IMR-90 (cell line): ENCODE data around the gene OLFM4. TPM values are rescaled to one million over a fixed set of nuclear protein-coding genes. Genes with fewer than 3 reads are reported as not detected.

Experiments
- ATAC-seq: fragments of 200-7000 bp; cut with Tn5 transposase; 2 replicates; pipeline ENCODE4 v1.9.1; 2020; ENCODE audit warnings: low read depth, mild to moderate bottlenecking, moderate library complexity
- BruUV-seq: library from RNA; stranded (reverse); fragments of 400-500 nt; replicated peaks from 2 replicates; lab custom pipeline; 2021; lab: Mats Ljungman, UMichigan
- CTCF ChIA-PET: fragments of 300-600 bp; formaldehyde crosslinking; extraction: SDS; loops from one replicate; lab custom pipeline; 2021; ENCODE audit warnings: antibody characterized with exemption; lab: Yijun Ruan, JAX
- POLR2A ChIA-PET: fragments of 300-600 bp; sonication (Branson Sonifier 250); formaldehyde crosslinking; loops from one replicate; lab custom pipeline; 2022; ENCODE audit warnings: antibody characterized with exemption; ENCODE audit not compliant: unreplicated experiment; lab: Charles Lee
- DNase-seq: peaks from one replicate; pipeline ENCODE4 v3.0.0; 2013
- H2AFZ ChIP-seq: replicated peaks from 2 replicates; pipeline ENCODE3; 2013; ENCODE audit warnings: low read length, mild to moderate bottlenecking; ENCODE audit not compliant: poor library complexity
- H2AK5ac ChIP-seq: 2 replicates; pipeline ENCODE4 v1.6.1; 2013; ENCODE audit warnings: low read depth, low read length, inconsistent platforms
- H2AK9ac ChIP-seq: replicated peaks from 2 replicates; pipeline ENCODE3; 2013; ENCODE audit warnings: mild to moderate bottlenecking, low read depth, low read length, moderate library complexity; ENCODE audit not compliant: poor library complexity
- H2BK120ac ChIP-seq: 2 replicates; pipeline ENCODE4 v1.6.1; 2013; ENCODE audit warnings: low read depth, low read length, inconsistent platforms
- H2BK15ac ChIP-seq: 3 replicates; pipeline ENCODE4 v1.6.1; 2013; ENCODE audit warnings: low read depth, low read length, inconsistent platforms
- H2BK20ac ChIP-seq: 2 replicates; pipeline ENCODE4 v1.6.1; 2013; ENCODE audit warnings: low read depth, mild to moderate bottlenecking, inconsistent platforms, low read length, moderate library complexity
- H2BK5ac ChIP-seq: 2 replicates; pipeline ENCODE4 v1.6.1; 2013; ENCODE audit warnings: mild to moderate bottlenecking, low read depth, low read length, inconsistent platforms; ENCODE audit not compliant: poor library complexity, severe bottlenecking
- H3K14ac ChIP-seq: replicated peaks from 2 replicates; pipeline ENCODE4 v1.6.1; 2013; ENCODE audit warnings: low read depth, low read length, inconsistent platforms
- H3K18ac ChIP-seq: 2 replicates; pipeline ENCODE4 v1.6.1; 2013; ENCODE audit warnings: low read depth, low read length, control low read depth
- H3K23ac ChIP-seq: 2 replicates; pipeline ENCODE4 v1.6.1; 2013; ENCODE audit warnings: low read depth, low read length, inconsistent platforms
- H3K27ac ChIP-seq: 2 replicates; pipeline ENCODE4 v1.5.1; 2013; ENCODE audit warnings: mild to moderate bottlenecking, control low read depth, low read length; ENCODE audit not compliant: insufficient read depth
- H3K27me3 ChIP-seq: 2 replicates; pipeline ENCODE4 v1.6.1; 2013; ENCODE audit warnings: low read length; ENCODE audit not compliant: control insufficient read depth, insufficient read depth
- H3K36me3 ChIP-seq: 2 replicates; pipeline ENCODE4 v1.6.1; 2013; ENCODE audit warnings: low read length, mixed read lengths; ENCODE audit not compliant: control insufficient read depth, insufficient read depth
- H3K4ac ChIP-seq: 2 replicates; pipeline ENCODE4 v1.6.1; 2013; ENCODE audit warnings: low read depth, low read length, inconsistent platforms
- H3K4me1 ChIP-seq: 2 replicates; pipeline ENCODE4 v1.6.1; 2013; ENCODE audit warnings: low read length, mixed read lengths; ENCODE audit not compliant: control insufficient read depth, insufficient read depth
- H3K4me2 ChIP-seq: 2 replicates; pipeline ENCODE4 v1.6.1; 2013; ENCODE audit warnings: low read depth, mild to moderate bottlenecking, control low read depth, low read length, moderate library complexity
- H3K4me3 ChIP-seq: 2 replicates; pipeline ENCODE4 v1.5.1; 2013; ENCODE audit warnings: low read depth, mild to moderate bottlenecking, control low read depth, low read length, moderate library complexity; ENCODE audit not compliant: insufficient read depth
- H3K56ac ChIP-seq: 2 replicates; pipeline ENCODE4 v1.6.1; 2013; ENCODE audit warnings: low read length, inconsistent platforms; ENCODE audit not compliant: insufficient read depth; ENCODE audit errors: extremely low read depth
- H3K79me1 ChIP-seq, 2 experiments: 2 replicates each; pipeline ENCODE4 v1.6.1; 2013; ENCODE audit warnings: low read length in 2 of 2, inconsistent platforms in 1 of 2, low read depth in 1 of 2
- H3K9ac ChIP-seq: 2 replicates; pipeline ENCODE4 v1.6.1; 2013; ENCODE audit warnings: low read depth, low read length, control low read depth
- H3K9me1 ChIP-seq: 2 replicates; pipeline ENCODE4 v1.6.1; 2013; ENCODE audit warnings: low read length, inconsistent platforms; ENCODE audit not compliant: insufficient read depth
- H3K9me3 ChIP-seq: 2 replicates; pipeline ENCODE4 v1.6.1; 2013; ENCODE audit warnings: low read length; ENCODE audit not compliant: control insufficient read depth, insufficient read depth
- H4K20me1 ChIP-seq: 2 replicates; pipeline ENCODE4 v1.6.1; 2013; ENCODE audit warnings: low read length, inconsistent platforms; ENCODE audit not compliant: insufficient read depth
- H4K5ac ChIP-seq: 2 replicates; pipeline ENCODE4 v1.6.1; 2013; ENCODE audit warnings: mild to moderate bottlenecking, low read depth, low read length, control low read depth
- H4K8ac ChIP-seq, 2 experiments: 2 replicates each; pipeline ENCODE4 v1.6.1; 2013; ENCODE audit warnings: low read depth in 2 of 2, low read length in 2 of 2, control low read depth in 1 of 2, inconsistent platforms in 1 of 2
- H4K91ac ChIP-seq: 2 replicates; pipeline ENCODE4 v1.6.1; 2013; ENCODE audit warnings: low read depth, low read length, inconsistent platforms; ENCODE audit not compliant: insufficient read depth
- CEBPB ChIP-seq: IDR thresholded peaks from 2 replicates; pipeline ENCODE4 v1.6.1; 2012; ENCODE audit warnings: low read depth, low read length, improper control_type of control experiment
- CTCF ChIP-seq: conservative IDR thresholded peaks from 2 replicates; pipeline ENCODE4 v1.5.1; 2012; ENCODE audit warnings: mild to moderate bottlenecking, low read depth, low read length, improper control_type of control experiment
- FOS ChIP-seq: fragments of 150-350 bp; IDR thresholded peaks from 2 replicates; pipeline ENCODE4 v1.6.1; 2016; ENCODE audit warnings: low read depth, low read length
- MAFK ChIP-seq: IDR thresholded peaks from 2 replicates; pipeline ENCODE4 v1.6.1; 2012; ENCODE audit warnings: low read depth, low read length, improper control_type of control experiment
- MXI1 ChIP-seq: IDR thresholded peaks from 2 replicates; pipeline ENCODE4 v1.6.1; 2012; ENCODE audit warnings: low read depth, mild to moderate bottlenecking, low read length, moderate library complexity, borderline replicate concordance
- NFE2L2 ChIP-seq: fragments of 150-350 bp; IDR thresholded peaks from 2 replicates; pipeline ENCODE4 v1.6.1; 2016; ENCODE audit warnings: low read depth, mild to moderate bottlenecking, low read length
- RAD21 ChIP-seq: IDR thresholded peaks from 2 replicates; pipeline ENCODE4 v1.6.1; 2012; ENCODE audit warnings: low read length, improper control_type of control experiment
- RFX5 ChIP-seq: IDR thresholded peaks from 2 replicates; pipeline ENCODE4 v1.8.0; 2012; ENCODE audit warnings: low read depth, mild to moderate bottlenecking, low read length, moderate library complexity
- SMC3 ChIP-seq: fragments of 150-350 bp; IDR thresholded peaks from 2 replicates; pipeline ENCODE4 v1.6.1; 2016; ENCODE audit warnings: low read depth, mild to moderate bottlenecking, antibody characterized with exemption, low read length, moderate library complexity
- USF2 ChIP-seq: fragments of 150-350 bp; IDR thresholded peaks from 2 replicates; pipeline ENCODE4 v1.6.1; 2017; ENCODE audit warnings: mild to moderate bottlenecking, antibody characterized with exemption, low read length, low read depth
- WGBS, 2 experiments: methylation state at CpG; one replicate each; pipeline versions ENCODE4 v1.1.5 to v1.1.7; 2013; ENCODE audit warnings: missing lambda C conversion rate in 2 of 2; ENCODE audit not compliant: insufficient read length in 1 of 2; ENCODE audit errors: extremely low coverage in 2 of 2; 5-methylcytosine and 5-hydroxymethylcytosine counted together
- dilution Hi-C: fragments of 300-500 bp; cut with HindIII; formaldehyde crosslinking; loops from one replicate; pipeline ENCODE4 v1.14.3; 2018; ENCODE audit warnings: low sequenced_read_pairs; ENCODE audit not compliant: unreplicated experiment
- in situ Hi-C: fragments of 300-500 bp; cut with MboI; formaldehyde crosslinking; loops from 3 replicates; pipeline ENCODE4 v1.14.3; 2019; ENCODE audit warnings: low sequenced_read_pairs, inconsistent platforms, mixed read lengths
- intact Hi-C: fragments of 100-400 bp; cut with micrococcal nuclease; formaldehyde crosslinking; loops from 2 replicates; pipeline ENCODE4 v1.10.0; 2022
- polyA plus RNA-seq, 3 experiments: library from polyadenylated mRNA; depleted of rRNA; stranded (reverse); fragments of >200 nt; gene quantifications; 2 replicates each; pipeline ENCODE4 v1.2.3, GENCODE V29; 2012; ENCODE audit warnings: low replicate concordance in 1 of 3
- total RNA-seq: library from RNA; depleted of rRNA; stranded (reverse); fragments of >200 nt; gene quantifications from 2 replicates; pipeline ENCODE4 v1.2.3, GENCODE V29; 2012

OLFM4 gene
- total and polyA plus RNA-seq, 2 of the 4 experiments (the other 2 are of a cell fraction) = not detected

GRCh38 chr13:53089951-53090350 is 61.3 kb downstream of the OLFM4 start:
- intact Hi-C loops = no loop called here
- Histone ChIP-seq H3K9ac (no peak overlapping the region), H3K27ac (no peak overlapping the region), H2BK120ac (no peak overlapping the region), H3K4me3 (no peak overlapping the region), H2AFZ (no peak overlapping the region), H4K5ac (no peak overlapping the region), H3K27me3 (no peaks in the 10 kb centered on the region), H3K9me3 (peaks cover 2% of the 10 kb centered on the region), H4K8ac (no peak overlapping the region), H3K23ac (no peak overlapping the region), H4K20me1 (no peaks in the 10 kb centered on the region), H3K4me1 (no peaks in the 10 kb centered on the region), H2BK5ac (no peak overlapping the region), H3K56ac (no peak overlapping the region), H2BK20ac (no peak overlapping the region), H3K14ac (no peak overlapping the region), H2AK9ac (no peak overlapping the region), H4K91ac (no peak overlapping the region), H3K18ac (no peak overlapping the region), H3K79me1 (no peaks in the 10 kb centered on the region), H3K4me2 (no peak overlapping the region), H3K36me3 (no peaks in the 10 kb centered on the region), H3K9me1 (no peaks in the 10 kb centered on the region), H3K4ac (no peak overlapping the region), H2BK15ac (no peak overlapping the region), H2AK5ac (no peak overlapping the region)
- no peak for DNase-seq
- ChIA-PET CTCF (no interaction called here), POLR2A (no interaction called here)
- in situ Hi-C loops = no loop called here
- no peak for ATAC-seq
- no TSS peak for BruUV-seq
- dilution Hi-C loops = no loop called here
- no peak for TF ChIP-seq CEBPB
- no peak for TF ChIP-seq RFX5
- no peak for TF ChIP-seq CTCF
- no peak for TF ChIP-seq MAFK
- no peak for TF ChIP-seq FOS
- TF ChIP-seq NFE2L2 = no peak
- TF ChIP-seq RAD21 = no peak
- no peak for TF ChIP-seq MXI1
- no peak for TF ChIP-seq USF2
- no peak for TF ChIP-seq SMC3
- no CpG with 5 or more reads among the region's 1 CpG for WGBS, 2 experiments
